ENCODE measurements around the gene FBXL20.

GRCh38 chr17:39410279-39410678, 8.9 kb upstream of the FBXL20 start:
- TF ChIP-seq TOX (CRISPR knock-in tag; IDR thresholded peaks at IDR 0.05; ENCODE audit: borderline replicate concordance) (no peak), CREB5 (CRISPR knock-in tag; IDR thresholded peaks at IDR 0.05; ENCODE audit: low read depth) (no peak), ZFP30 (CRISPR knock-in tag; IDR thresholded peaks at IDR 0.05) (no peak), BACH2 (CRISPR knock-in tag; IDR thresholded peaks at IDR 0.05; ENCODE audit: borderline replicate concordance) (no peak), TCF4 (CRISPR knock-in tag; IDR thresholded peaks at IDR 0.05; ENCODE audit: borderline replicate concordance) (no peak), SNAI2 (CRISPR knock-in tag; IDR thresholded peaks at IDR 0.05) (no peak), ZNF8 (CRISPR knock-in tag; IDR thresholded peaks at IDR 0.05) (no peak), ESRRG (CRISPR knock-in tag; IDR thresholded peaks at IDR 0.05) (no peak), CSRNP3 (CRISPR knock-in tag; IDR thresholded peaks at IDR 0.05) (no peak), ZNF565 (CRISPR knock-in tag; conservative IDR thresholded peaks at IDR 0.05; ENCODE audit: low read depth) (no peak), PATZ1 (CRISPR knock-in tag; IDR thresholded peaks at IDR 0.05; ENCODE audit: borderline replicate concordance) (no peak)
